ENCODE results near the gene THBS1. TPM values are rescaled to one million over a fixed set of nuclear protein-coding genes. Genes with fewer than 3 reads are reported as not detected.

The THBS1 gene
- total RNA-seq (2014; rRNA removed; shearing (Covaris generic)) = 499 and 561 TPM in 2 replicates

GRCh38 chr15:39580485-39581241, at the start of gene THBS1:
Gene THBS1, plus strand, starts transcription at chr15:39581079. Its CDS starts 779 bp downstream, at chr15:39581858.

Other genes with a start within 250 kb of the THBS1 start
- gene FSIP1, start 201.8 kb downstream of the THBS1 start, total RNA-seq (2014; rRNA removed; shearing (Covaris generic)) = 1.6 and 2.6 TPM in 2 replicates

Data from A375 (cell line).